Measurements from ENCODE around the gene REEP2. TPM values are rescaled to one million over a fixed set of nuclear protein-coding genes. Genes with fewer than 3 reads are reported as not detected.

REEP2 gene
- total and polyA plus RNA-seq, 4 donors: 0.08 to 0.28 (median 0.12) TPM; not detected in 1

DNA sequence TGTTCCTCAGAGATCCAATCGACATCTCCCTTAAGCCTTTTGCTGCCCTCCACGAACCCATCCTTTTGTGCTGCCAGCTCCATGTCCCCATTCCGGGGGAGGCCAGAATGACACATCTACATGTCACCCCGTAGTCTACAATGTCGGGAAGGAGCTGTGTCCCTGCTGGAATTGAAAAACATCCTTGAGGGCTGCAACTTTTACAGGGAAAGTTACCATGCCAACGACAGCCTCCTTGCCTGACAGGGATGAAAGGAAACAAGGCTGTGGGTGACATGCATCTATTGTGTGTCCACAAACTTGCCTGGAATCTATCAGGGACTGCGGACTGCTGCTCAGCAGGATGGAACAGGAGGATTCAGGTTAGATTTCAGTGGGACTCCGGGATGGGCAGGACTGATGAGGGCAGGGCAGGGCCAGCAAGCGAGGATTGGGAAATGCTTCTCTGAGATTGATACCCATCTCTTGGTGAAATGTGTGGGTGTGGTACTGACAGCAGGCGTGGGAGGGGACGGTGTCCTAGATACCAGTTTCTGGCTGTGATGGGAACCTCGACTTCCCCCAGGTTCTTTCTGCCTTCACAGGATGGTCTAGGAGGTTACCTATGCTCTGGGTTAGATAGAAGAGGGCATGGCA is 51.9 kb downstream of the REEP2 start:
- 89% methylated on average over 12 of the region's 12 CpGs for WGBS
- H3K9ac ChIP-seq (ENCODE audit: low read depth in 1 of 2, low read length in 2 of 2): no peak overlapping the region
- no peak for TF ChIP-seq SP1 (IDR thresholded peaks at IDR 0.05)
- TF ChIP-seq, protein P1, sequence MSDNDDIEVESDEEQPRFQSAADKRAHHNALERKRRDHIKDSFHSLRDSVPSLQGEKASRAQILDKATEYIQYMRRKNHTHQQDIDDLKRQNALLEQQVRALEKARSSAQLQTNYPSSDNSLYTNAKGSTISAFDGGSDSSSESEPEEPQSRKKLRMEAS (IDR thresholded peaks at IDR 0.05): no peak
- no peak for TF ChIP-seq TAF1 (conservative IDR thresholded peaks at IDR 0.05)
- no peak for TF ChIP-seq HNF4A (conservative IDR thresholded peaks at IDR 0.05)
- TF ChIP-seq EGR1 (IDR thresholded peaks at IDR 0.05; ENCODE audit: low read depth in 2 of 2): no peak
- TF ChIP-seq, protein P2, sequence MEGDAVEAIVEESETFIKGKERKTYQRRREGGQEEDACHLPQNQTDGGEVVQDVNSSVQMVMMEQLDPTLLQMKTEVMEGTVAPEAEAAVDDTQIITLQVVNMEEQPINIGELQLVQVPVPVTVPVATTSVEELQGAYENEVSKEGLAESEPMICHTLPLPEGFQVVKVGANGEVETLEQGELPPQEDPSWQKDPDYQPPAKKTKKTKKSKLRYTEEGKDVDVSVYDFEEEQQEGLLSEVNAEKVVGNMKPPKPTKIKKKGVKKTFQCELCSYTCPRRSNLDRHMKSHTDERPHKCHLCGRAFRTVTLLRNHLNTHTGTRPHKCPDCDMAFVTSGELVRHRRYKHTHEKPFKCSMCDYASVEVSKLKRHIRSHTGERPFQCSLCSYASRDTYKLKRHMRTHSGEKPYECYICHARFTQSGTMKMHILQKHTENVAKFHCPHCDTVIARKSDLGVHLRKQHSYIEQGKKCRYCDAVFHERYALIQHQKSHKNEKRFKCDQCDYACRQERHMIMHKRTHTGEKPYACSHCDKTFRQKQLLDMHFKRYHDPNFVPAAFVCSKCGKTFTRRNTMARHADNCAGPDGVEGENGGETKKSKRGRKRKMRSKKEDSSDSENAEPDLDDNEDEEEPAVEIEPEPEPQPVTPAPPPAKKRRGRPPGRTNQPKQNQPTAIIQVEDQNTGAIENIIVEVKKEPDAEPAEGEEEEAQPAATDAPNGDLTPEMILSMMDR (IDR thresholded peaks at IDR 0.05; ENCODE audit: low read depth, low read length, missing input control): no peak
- TF ChIP-seq, protein P3, sequence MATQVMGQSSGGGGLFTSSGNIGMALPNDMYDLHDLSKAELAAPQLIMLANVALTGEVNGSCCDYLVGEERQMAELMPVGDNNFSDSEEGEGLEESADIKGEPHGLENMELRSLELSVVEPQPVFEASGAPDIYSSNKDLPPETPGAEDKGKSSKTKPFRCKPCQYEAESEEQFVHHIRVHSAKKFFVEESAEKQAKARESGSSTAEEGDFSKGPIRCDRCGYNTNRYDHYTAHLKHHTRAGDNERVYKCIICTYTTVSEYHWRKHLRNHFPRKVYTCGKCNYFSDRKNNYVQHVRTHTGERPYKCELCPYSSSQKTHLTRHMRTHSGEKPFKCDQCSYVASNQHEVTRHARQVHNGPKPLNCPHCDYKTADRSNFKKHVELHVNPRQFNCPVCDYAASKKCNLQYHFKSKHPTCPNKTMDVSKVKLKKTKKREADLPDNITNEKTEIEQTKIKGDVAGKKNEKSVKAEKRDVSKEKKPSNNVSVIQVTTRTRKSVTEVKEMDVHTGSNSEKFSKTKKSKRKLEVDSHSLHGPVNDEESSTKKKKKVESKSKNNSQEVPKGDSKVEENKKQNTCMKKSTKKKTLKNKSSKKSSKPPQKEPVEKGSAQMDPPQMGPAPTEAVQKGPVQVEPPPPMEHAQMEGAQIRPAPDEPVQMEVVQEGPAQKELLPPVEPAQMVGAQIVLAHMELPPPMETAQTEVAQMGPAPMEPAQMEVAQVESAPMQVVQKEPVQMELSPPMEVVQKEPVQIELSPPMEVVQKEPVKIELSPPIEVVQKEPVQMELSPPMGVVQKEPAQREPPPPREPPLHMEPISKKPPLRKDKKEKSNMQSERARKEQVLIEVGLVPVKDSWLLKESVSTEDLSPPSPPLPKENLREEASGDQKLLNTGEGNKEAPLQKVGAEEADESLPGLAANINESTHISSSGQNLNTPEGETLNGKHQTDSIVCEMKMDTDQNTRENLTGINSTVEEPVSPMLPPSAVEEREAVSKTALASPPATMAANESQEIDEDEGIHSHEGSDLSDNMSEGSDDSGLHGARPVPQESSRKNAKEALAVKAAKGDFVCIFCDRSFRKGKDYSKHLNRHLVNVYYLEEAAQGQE (IDR thresholded peaks at IDR 0.05): no peak
- TF ChIP-seq, protein P4, sequence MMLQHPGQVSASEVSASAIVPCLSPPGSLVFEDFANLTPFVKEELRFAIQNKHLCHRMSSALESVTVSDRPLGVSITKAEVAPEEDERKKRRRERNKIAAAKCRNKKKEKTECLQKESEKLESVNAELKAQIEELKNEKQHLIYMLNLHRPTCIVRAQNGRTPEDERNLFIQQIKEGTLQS (IDR thresholded peaks at IDR 0.05): no peak
- H3K4me1 ChIP-seq (ENCODE audit: control insufficient read depth in 4 of 4, insufficient read depth in 4 of 4, low read length in 3 of 4): peaks cover 0 to 34% (median 20%) of the 10 kb centered on the region in 4 donors
- H3K9me3 ChIP-seq (ENCODE audit: control insufficient read depth in 4 of 4, low read length in 3 of 4): no peaks in the 10 kb centered on the region
- H3K27ac ChIP-seq (ENCODE audit: low read depth in 1 of 2, low read length in 2 of 2): no peak overlapping the region
- no peaks in the 10 kb centered on the region for H3K36me3 ChIP-seq (ENCODE audit: control insufficient read depth in 4 of 4, insufficient read depth in 3 of 4, low read depth in 1 of 4, low read length in 3 of 4)
- no peak overlapping the region for H3K4me3 ChIP-seq (ENCODE audit: low read depth in 1 of 3, low read length in 3 of 3)
- no peaks in the 10 kb centered on the region for H3K27me3 ChIP-seq (ENCODE audit: control insufficient read depth in 4 of 4, insufficient read depth in 4 of 4, low read length in 3 of 4)
- DNase-seq (ENCODE audit: low spot score): no peak

DNA sequence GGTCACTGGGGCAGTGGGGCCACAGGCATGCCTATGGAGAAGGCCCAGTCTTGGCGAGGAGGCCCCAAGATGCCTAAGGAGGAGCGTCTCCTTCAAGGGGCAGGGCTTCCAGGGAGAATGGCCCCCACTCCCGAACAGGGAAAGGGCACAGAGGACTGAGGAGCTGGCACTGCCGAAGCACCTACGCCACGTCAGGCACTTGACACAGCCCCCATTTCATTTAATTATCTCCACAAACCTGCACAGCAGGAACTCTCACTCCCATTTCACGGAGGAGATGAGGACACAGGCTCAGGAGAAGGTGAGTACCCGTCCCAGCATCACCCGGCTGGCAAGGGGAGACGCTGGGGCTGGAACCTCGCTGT is 52.4 kb downstream of the REEP2 start:
- H3K9me3 ChIP-seq (ENCODE audit: control insufficient read depth in 4 of 4, low read length in 3 of 4): no peaks in the 10 kb centered on the region
- no peak overlapping the region for H3K27ac ChIP-seq (ENCODE audit: low read depth in 1 of 2, low read length in 2 of 2)
- no peaks in the 10 kb centered on the region for H3K36me3 ChIP-seq (ENCODE audit: control insufficient read depth in 4 of 4, insufficient read depth in 3 of 4, low read depth in 1 of 4, low read length in 3 of 4)
- H3K27me3 ChIP-seq (ENCODE audit: control insufficient read depth in 4 of 4, insufficient read depth in 4 of 4, low read length in 3 of 4): no peaks in the 10 kb centered on the region
- peaks cover 0 to 34% (median 20%) of the 10 kb centered on the region in 4 donors for H3K4me1 ChIP-seq (ENCODE audit: control insufficient read depth in 4 of 4, insufficient read depth in 4 of 4, low read length in 3 of 4)
- WGBS: 53% methylated on average over 11 of the region's 11 CpGs
- H3K4me3 ChIP-seq (ENCODE audit: low read depth in 1 of 3, low read length in 3 of 3): peak overlapping the region; percentile 38 to 68 (median 59)
- TF ChIP-seq HNF4G (IDR thresholded peaks at IDR 0.05) (no peak), ZBTB33 (IDR thresholded peaks at IDR 0.05) (no peak), RAD21 (IDR thresholded peaks at IDR 0.05) (no peak), RXRA (IDR thresholded peaks at IDR 0.05) (no peak), FOXA2 (IDR thresholded peaks at IDR 0.05) (no peak), NR2F2 (IDR thresholded peaks at IDR 0.05) (no peak), FOXA1 (IDR thresholded peaks at IDR 0.05) (no peak), HNF4A (conservative IDR thresholded peaks at IDR 0.05) (no peak), YY1 (IDR thresholded peaks at IDR 0.05) (no peak)
- TF ChIP-seq, protein P2 (IDR thresholded peaks at IDR 0.05; ENCODE audit: low read depth, low read length, missing input control): no peak
- DNase-seq (ENCODE audit: low spot score): no peak
- no peak overlapping the region for H3K9ac ChIP-seq (ENCODE audit: low read depth in 1 of 2, low read length in 2 of 2)

Measured in liver (tissue), 9 donors.